Gastroesophageal sphincter (tissue), 4 donors: ENCODE data around the gene HPD. TPM values are rescaled to one million over a fixed set of nuclear protein-coding genes. Genes with fewer than 3 reads are reported as not detected.

ENCODE experiments used
- ATAC-seq: fragments of 150-250 bp; one replicate; pipeline ENCODE4 v1.9.1; 2016; ENCODE audit warnings: mild to moderate bottlenecking, moderate library complexity
- H3K27ac ChIP-seq, 4 donors: fragments of 200-600 bp; sonication (generic) in 3 of 4; 1 replicate in 3 of 4; 2 replicates in 1 of 4; pipeline ENCODE4 v1.5.1; 2016 to 2019
- H3K27me3 ChIP-seq: fragments of 200-600 bp; sonication (generic); one replicate; pipeline ENCODE4 v1.5.1; 2019
- H3K36me3 ChIP-seq, 2 donors: fragments of 200-600 bp; sonication (generic); one replicate each; pipeline ENCODE4 v1.5.1; 2019; ENCODE audit warnings: control low read depth in 1 of 2
- H3K4me1 ChIP-seq, 3 donors: fragments of 200-600 bp; sonication (generic); 1 replicate in 2 of 3; 2 replicates in 1 of 3; pipeline ENCODE4 v1.5.1; 2016 to 2019; ENCODE audit warnings: control low read depth in 2 of 3
- H3K4me3 ChIP-seq, 2 donors: fragments of 200-600 bp; sonication (generic); one replicate each; pipeline ENCODE4 v1.5.1; 2019; ENCODE audit warnings: mild to moderate bottlenecking in 1 of 2, moderate library complexity in 1 of 2
- H3K9me3 ChIP-seq, 3 donors: fragments of 200-600 bp; sonication (generic); one replicate each; pipeline ENCODE4 v1.5.1; 2017 to 2019; ENCODE audit warnings: control low read depth in 2 of 3
- CTCF ChIP-seq, 4 experiments: fragments of 200-600 bp in 2 of 4; fragments of 450-650 bp in 2 of 4; sonication (generic) in 1 of 4; IDR thresholded peaks; one replicate each; pipeline ENCODE4 v1.5.1; 2017 to 2019; ENCODE audit warnings: antibody characterized with exemption in 4 of 4, mild to moderate bottlenecking in 2 of 4, moderate library complexity in 2 of 4
- EP300 ChIP-seq: sonication (generic); formaldehyde crosslinking; IDR thresholded peaks from one replicate; pipeline ENCODE4 v1.6.1; 2017; ENCODE audit warnings: antibody characterized with exemption, mild to moderate bottlenecking
- POLR2A ChIP-seq, 2 donors: fragments of 450-650 bp; IDR thresholded peaks; one replicate each; pipeline ENCODE4 v1.6.1; 2017; ENCODE audit warnings: antibody characterized with exemption in 2 of 2, mild to moderate bottlenecking in 2 of 2, moderate library complexity in 1 of 2
- POLR2AphosphoS5 ChIP-seq: sonication (generic); formaldehyde crosslinking; IDR thresholded peaks from one replicate; pipeline ENCODE4 v1.6.1; 2017; ENCODE audit warnings: antibody characterized with exemption
- WGBS, 2 donors: methylation state at CpG; one replicate each; pipeline ENCODE4 v1.1.5; 2018; ENCODE audit warnings: low coverage in 1 of 2; 5-methylcytosine and 5-hydroxymethylcytosine counted together
- total RNA-seq, 4 donors: library from RNA; depleted of rRNA; stranded (reverse); fragments of >200 nt; gene quantifications; one replicate each; pipeline ENCODE4 v1.1.0, GENCODE V29; 2016

HPD gene
- total RNA-seq, 4 donors from 2014 or later, result 1.2 to 5.0 (median 2.6) TPM; not detected in 1

- 83 to 87% methylated on average over 3 to 14 of the region's 24 CpGs for WGBS, 2 donors
Observed at GRCh38 chr12:121839993-121840761, 18.5 kb downstream of the HPD start.

GRCh38 chr12:121839106-121839992 is 19.3 kb downstream of the HPD start:
- Histone ChIP-seq H3K9me3 (no peaks in the 10 kb centered on the region), H3K27me3 (no peaks in the 10 kb centered on the region), H3K27ac (peak overlapping the region in 3 of 4 donors; percentile 75 to 78 (median 77)), H3K36me3 (no peaks in the 10 kb centered on the region), H3K4me3 (peak overlapping the region; percentile 38 to 61), H3K4me1 (peaks cover 0 to 15% (median 0%) of the 10 kb centered on the region in 3 donors)
- peak; percentile 99 for ATAC-seq
- peak in 3 of 4 experiments; percentile 67 to 74 (median 70) for TF ChIP-seq CTCF (IDR thresholded peaks at IDR 0.05)
- peak; percentile 9 to 23 for TF ChIP-seq POLR2A (IDR thresholded peaks at IDR 0.05)
- no peak for TF ChIP-seq EP300
- TF ChIP-seq POLR2AphosphoS5, result peak; percentile 27
- WGBS, 2 donors, result 24% methylated on average over 26 of the region's 53 CpGs; no CpG with 5 or more reads in 1 of the 2 donors

More at GRCh38 chr12:121839993-121840761, 18.5 kb downstream of the HPD start:
- TF ChIP-seq POLR2A (IDR thresholded peaks at IDR 0.05), result no peak
- Histone ChIP-seq H3K36me3 (no peaks in the 10 kb centered on the region), H3K4me1 (peaks cover 0 to 15% (median 0%) of the 10 kb centered on the region in 3 donors), H3K27me3 (no peaks in the 10 kb centered on the region), H3K4me3 (peak overlapping the region; percentile 38 to 61), H3K9me3 (no peaks in the 10 kb centered on the region), H3K27ac (peak overlapping the region in 3 of 4 donors; percentile 75 to 78 (median 77))
- no peak for ATAC-seq

- Histone ChIP-seq H3K4me1 (peaks cover 0 to 15% (median 0%) of the 10 kb centered on the region in 3 donors), H3K36me3 (no peaks in the 10 kb centered on the region), H3K27me3 (no peaks in the 10 kb centered on the region), H3K9me3 (no peaks in the 10 kb centered on the region), H3K27ac (no peak overlapping the region), H3K4me3 (no peak overlapping the region)
- WGBS, 2 donors, result 77% methylated on average over 2 of the region's 5 CpGs; no CpG with 5 or more reads in 1 of the 2 donors
- TF ChIP-seq EP300 (no peak), POLR2AphosphoS5 (no peak), POLR2A (IDR thresholded peaks at IDR 0.05) (no peak), CTCF (IDR thresholded peaks at IDR 0.05) (no peak)
- no peak for ATAC-seq
Observed at GRCh38 chr12:121838126-121838525, 20.5 kb downstream of the HPD start.

- no CpG with 5 or more reads among the region's 4 CpGs for WGBS, 2 donors
Observed at GRCh38 chr12:121837680-121838079, 21.0 kb downstream of the HPD start.

More at GRCh38 chr12:121837680-121838079, 21.0 kb downstream of the HPD start:
- H3K4me1 ChIP-seq, result peaks cover 0 to 15% (median 0%) of the 10 kb centered on the region in 3 donors
- peaks cover 0 to 4% of the 10 kb centered on the region in 2 donors for H3K36me3 ChIP-seq
- H3K27ac ChIP-seq, result no peak overlapping the region
- no peaks in the 10 kb centered on the region for H3K27me3 ChIP-seq
- no peak for TF ChIP-seq POLR2AphosphoS5
- peak in 1 of 4 experiments; percentile 4 for TF ChIP-seq CTCF (IDR thresholded peaks at IDR 0.05)
- no peak for TF ChIP-seq EP300
- no peak for TF ChIP-seq POLR2A (IDR thresholded peaks at IDR 0.05)
- ATAC-seq, result no peak
- H3K9me3 ChIP-seq, result no peaks in the 10 kb centered on the region
- H3K4me3 ChIP-seq, result no peak overlapping the region
